Measurements from ENCODE around the gene TTLL13. TPM values are rescaled to one million over a fixed set of nuclear protein-coding genes. Genes with fewer than 3 reads are reported as not detected.
"Not testable (repeated sequence)": the region's sequence is repeated elsewhere in the genome, so short reads cannot be mapped to it uniquely, and the experiment has no call there.

The TTLL13 gene
- polyA plus RNA-seq, 6 donors from 2014 or later: 0.11 to 1.4 (median 0.34) TPM; not detected in 2

DNA sequence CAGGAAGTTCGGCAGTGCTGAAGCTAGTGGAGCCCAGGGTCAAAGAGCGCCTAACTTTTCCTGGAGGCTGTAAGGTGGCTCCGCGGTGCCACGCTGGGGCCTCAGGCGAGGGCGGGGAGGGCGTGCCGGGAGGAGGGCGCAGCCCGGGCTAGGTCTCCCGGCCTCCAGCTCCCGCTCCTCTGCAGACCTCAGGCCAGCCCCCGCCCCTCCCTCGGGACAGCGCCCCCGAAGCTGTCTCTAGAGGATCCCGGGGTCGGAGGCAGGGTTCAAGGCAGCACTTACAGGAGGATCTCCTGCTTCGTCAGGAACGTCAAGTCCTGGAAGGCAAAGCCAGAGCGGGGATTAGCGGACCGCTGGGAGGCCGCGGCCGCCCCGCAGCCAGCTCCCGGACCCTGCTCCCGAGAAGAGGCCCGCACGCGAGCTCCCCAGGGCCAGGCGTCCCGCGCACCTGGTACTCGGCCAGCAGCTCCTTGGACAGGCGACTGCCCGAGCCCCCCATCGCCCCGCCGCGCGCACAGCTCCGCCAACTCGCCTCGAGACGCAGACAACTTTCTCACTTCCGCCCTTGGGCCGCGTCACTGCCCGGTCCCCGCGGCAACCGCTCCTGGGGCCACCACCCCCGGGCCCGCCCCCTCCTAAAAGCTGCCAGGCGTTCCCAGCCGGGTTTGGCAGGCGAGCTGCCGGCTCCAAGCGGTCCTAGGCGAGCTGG, 15.8 kb upstream of the TTLL13 start, which contains the start of gene CIB1:
TSS of gene CIB1 (minus strand) at position 555 of the 709 bp plus-strand sequence. CDS start at position 499, 56 bp downstream.
- DNase-seq (peak; percentile 98), ATAC-seq (ENCODE audit: low read depth in 2 of 2) (peak; percentile 73 to 75)
- Mint-ChIP-seq H3K27ac (peak within 1 kb of the TSS; percentile 97 to 100 (median 99)), H3K9me3 (no peaks in the 10 kb centered on the region), H3K27me3 (no peaks in the 10 kb centered on the region), H3K4me3 (peak within 1 kb of the TSS; percentile 85 to 97 (median 93)), H3K36me3 (peaks cover 11 to 26% of the 10 kb centered on the region in 2 donors), H3K4me1 (peaks cover 48 to 70% (median 56%) of the 10 kb centered on the region in 3 donors)

DNA sequence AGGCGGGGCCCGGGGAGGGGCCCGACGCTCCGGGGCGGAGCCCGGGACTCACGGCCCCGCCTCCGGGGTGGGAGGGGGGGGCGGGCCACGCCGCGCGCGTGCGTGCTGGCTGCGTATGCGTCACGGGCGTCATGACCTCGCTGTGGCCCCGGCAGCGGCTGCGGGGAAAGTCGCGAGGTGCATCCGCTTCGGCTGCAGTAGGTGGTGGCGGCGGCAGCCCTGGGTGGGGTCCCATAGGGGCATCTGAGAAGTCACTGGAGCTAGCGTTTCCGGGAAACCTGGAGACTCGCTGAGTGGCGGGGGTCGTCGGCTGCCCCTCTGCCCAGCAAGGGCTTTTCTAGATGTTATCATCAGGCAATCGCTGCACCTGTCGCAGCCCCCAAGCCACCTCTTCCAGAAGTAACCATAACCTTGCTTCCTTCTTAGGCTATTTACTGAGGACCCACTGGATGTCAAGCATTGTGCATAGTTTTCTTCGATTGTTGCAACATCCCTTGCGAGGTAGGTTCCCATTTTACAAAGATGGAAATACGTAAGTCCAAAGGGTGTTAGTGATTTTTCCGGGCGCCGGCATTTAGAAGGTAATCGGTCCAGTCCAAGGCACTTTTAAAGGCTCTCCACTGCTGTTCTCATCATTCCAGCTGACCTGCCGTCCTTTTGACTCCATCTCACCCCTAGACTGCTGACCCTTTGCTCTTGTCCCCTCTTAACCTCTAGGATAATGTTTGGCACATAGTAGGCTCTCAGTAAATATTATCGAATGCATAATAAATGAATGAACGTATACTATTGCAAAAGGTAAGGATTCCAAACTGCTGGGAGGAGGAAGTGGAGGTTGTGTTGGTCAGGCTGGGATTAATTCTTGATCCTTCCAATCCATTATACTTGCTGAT, 15.0 kb upstream of the TTLL13 start, which contains the start of gene GDPGP1:
TSS of gene GDPGP1 (plus strand) at position 114 of the 893 bp plus-strand sequence. CDS start 6,700 bp downstream, outside the sequence.
- Mint-ChIP-seq H3K36me3 (peaks cover 13 to 23% of the 10 kb centered on the region in 2 donors), H3K27ac (peak within 1 kb of the TSS; percentile 97 to 100 (median 99)), H3K4me1 (peaks cover 44 to 64% (median 48%) of the 10 kb centered on the region in 3 donors), H3K9me3 (no peaks in the 10 kb centered on the region), H3K27me3 (no peaks in the 10 kb centered on the region), H3K4me3 (peak within 1 kb of the TSS; percentile 85 to 97 (median 93))
- ATAC-seq (ENCODE audit: low read depth in 2 of 2): peak; percentile 64 to 67
- no peak for DNase-seq

DNA sequence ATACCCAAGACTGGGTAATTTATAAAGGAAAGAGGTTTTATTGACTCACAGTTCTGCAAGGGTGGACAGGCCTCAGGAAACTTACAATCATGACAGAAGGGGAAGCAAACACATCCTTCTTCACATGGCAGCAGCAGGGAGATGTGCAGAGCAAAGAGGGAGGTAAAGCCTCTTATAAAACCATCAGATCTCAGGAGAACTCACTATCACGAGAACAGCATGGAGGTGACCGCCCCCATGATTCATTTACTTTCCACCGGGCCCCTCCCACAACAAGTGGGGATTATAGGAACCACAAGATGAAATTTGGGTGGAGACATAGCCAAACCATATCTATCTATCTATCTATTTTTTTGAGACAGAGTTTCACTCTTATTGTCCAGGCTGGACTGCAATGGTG, 10.0 kb upstream of the TTLL13 start:
- H3K9me3 Mint-ChIP-seq: no peaks in the 10 kb centered on the region
- H3K36me3 Mint-ChIP-seq: peaks cover 7 to 12% of the 10 kb centered on the region in 2 donors
- H3K4me1 Mint-ChIP-seq: peaks cover 9 to 21% (median 12%) of the 10 kb centered on the region in 3 donors
- ATAC-seq (ENCODE audit: low read depth in 2 of 2) (no peak), DNase-seq (no peak)
- H3K27me3 Mint-ChIP-seq: no peaks in the 10 kb centered on the region
- H3K27ac Mint-ChIP-seq: peak overlapping the region in 2 of 6 donors; percentile 57 to 75
- H3K4me3 Mint-ChIP-seq: peak overlapping the region in 1 of 8 donors; percentile 40

DNA sequence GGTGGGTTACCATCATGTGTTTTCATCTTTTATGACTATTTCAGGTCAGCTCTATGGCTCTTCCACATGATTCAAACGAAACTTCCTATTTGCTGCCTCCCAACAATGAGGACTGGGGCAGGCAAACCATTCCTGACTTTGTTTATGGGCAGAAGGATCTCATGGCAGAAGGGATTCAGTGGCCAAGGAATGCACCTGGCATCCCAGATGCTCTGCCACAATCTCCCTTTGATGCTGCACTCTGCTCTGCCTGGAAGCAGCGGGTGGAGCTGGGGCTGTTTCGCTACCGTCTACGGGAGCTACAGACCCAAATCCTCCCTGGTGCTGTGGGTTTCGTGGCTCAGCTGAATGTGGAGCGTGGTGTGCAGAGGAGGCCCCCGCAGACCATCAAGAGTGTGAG, 8.5 kb upstream of the TTLL13 start:
- ATAC-seq (ENCODE audit: low read depth in 2 of 2): no peak
- H3K27ac Mint-ChIP-seq: no peak overlapping the region
- peaks cover 0 to 12% (median 4%) of the 10 kb centered on the region in 3 donors for H3K4me1 Mint-ChIP-seq
- H3K4me3 Mint-ChIP-seq: no peak overlapping the region
- no peaks in the 10 kb centered on the region for H3K27me3 Mint-ChIP-seq
- H3K36me3 Mint-ChIP-seq: peaks cover 7 to 12% of the 10 kb centered on the region in 2 donors
- H3K9me3 Mint-ChIP-seq: no peaks in the 10 kb centered on the region
- no peak for DNase-seq

DNA sequence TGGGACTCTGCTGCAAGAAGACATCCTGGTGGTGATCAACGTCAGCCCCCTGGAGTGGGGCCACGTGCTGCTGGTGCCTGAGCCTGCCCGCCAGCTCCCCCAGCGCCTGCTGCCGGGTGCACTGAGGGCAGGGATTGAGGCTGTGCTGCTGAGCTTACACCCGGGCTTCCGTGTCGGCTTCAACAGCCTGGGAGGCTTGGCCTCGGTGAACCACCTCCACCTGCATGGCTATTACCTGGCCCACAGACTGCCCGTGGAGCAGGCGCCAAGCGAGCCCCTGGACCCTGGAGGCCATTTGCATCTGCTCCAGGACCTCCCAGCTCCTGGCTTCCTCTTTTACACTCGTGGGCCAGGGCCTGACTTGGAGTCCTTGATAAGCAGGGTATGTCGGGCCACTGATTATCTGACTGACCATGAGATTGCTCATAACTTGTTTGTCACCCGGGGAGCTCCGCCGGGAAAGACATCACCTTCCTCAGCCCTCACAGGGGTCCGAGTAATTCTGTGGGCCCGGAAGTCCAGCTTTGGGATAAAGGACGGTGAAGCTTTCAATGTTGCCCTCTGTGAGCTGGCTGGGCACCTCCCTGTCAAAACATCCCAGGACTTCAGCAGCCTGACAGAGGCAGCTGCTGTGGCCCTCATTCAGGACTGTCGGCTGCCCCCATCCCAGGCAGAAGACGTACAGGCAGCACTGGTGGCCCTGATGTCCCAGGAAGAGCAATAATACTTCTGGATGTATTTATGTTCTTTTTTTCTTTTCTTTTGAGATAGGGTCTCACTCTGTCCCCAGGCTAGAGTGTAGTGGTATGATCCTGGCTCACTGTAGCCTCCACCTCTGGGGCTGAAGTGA, 7.8 kb upstream of the TTLL13 start:
- ATAC-seq (ENCODE audit: low read depth in 2 of 2): no peak
- Mint-ChIP-seq H3K9me3 (no peaks in the 10 kb centered on the region), H3K27ac (peak overlapping the region in 1 of 6 donors; percentile 36)

DNA sequence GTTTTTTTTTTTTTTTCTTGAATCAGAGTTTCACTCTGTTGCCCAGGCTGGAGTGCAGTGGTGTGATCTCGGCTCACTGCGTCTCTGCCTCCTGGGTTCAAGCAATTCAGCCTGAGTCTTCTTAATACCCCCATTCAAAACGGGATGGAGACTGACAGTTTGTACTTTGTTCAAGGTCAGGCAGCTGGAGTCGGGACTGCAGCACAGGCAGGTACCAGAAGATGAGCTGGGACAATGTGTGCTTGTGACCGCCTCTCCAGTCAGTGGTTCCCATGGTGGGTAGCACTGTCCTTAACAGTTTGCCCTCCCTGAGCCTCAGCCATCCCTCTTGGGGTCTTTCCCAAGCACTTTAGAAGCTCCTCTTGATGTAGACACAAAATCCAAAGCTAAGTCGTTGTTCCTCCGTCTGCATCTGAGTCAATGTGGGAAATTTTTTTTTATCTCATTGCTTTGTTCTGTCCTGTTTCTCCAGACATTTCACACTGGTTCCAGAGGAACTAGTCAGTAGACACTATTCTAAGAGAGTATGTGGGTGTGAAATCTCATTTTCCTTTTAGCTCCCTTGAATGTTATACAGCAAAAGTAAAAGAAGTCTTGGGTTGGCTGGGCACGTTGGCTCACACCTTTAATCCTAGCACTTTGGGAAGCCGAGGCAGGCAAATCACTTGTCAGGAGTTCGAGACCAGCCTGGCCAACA, 5.3 kb upstream of the TTLL13 start:
- DNase-seq (no peak), ATAC-seq (ENCODE audit: low read depth in 2 of 2) (no peak)
- Mint-ChIP-seq H3K36me3 (peaks cover 0 to 4% of the 10 kb centered on the region in 2 donors), H3K4me1 (peaks cover 4 to 10% (median 5%) of the 10 kb centered on the region in 3 donors), H3K27ac (peak overlapping the region in 2 of 6 donors; percentile 24 to 52), H3K4me3 (no peak overlapping the region), H3K27me3 (no peaks in the 10 kb centered on the region), H3K9me3 (no peaks in the 10 kb centered on the region)

More for the DNA sequence above, 7.8 kb upstream of the TTLL13 start:
- peaks cover 0 to 6% (median 4%) of the 10 kb centered on the region in 3 donors for H3K4me1 Mint-ChIP-seq
- no peak for DNase-seq
- peaks cover 7 to 12% of the 10 kb centered on the region in 2 donors for H3K36me3 Mint-ChIP-seq
- no peak overlapping the region for H3K4me3 Mint-ChIP-seq
- H3K27me3 Mint-ChIP-seq: no peaks in the 10 kb centered on the region

DNA sequence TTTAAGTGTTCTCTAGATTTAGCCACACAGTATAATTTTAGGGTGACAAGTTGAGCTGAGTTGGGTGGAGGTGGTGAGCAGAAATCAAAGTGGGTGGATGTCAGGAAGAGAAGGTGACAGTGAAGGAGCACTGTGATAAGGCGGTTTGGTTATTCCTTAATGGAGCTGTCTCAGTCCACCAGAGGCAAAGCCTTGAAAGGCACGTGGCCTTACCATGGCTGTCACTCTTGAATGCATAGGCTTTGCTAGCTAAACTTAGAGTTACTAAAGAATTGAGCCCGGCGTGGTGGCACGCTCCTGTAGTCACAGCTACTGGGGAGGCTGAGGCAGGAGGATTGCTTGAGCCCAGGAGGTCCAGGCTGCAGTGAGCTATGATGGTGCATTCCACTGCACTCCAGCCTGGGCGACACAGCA, 560 bp upstream of the TTLL13 start:
- no peak for DNase-seq
- Mint-ChIP-seq H3K9me3 (no peaks in the 10 kb centered on the region), H3K4me3 (peak overlapping the region; percentile 55 to 89 (median 81)), H3K27me3 (no peaks in the 10 kb centered on the region), H3K4me1 (peaks cover 11 to 17% (median 14%) of the 10 kb centered on the region in 3 donors), H3K36me3 (no peaks in the 10 kb centered on the region), H3K27ac (peak overlapping the region in 3 of 6 donors; percentile 56 to 78 (median 70))
- no peak for ATAC-seq (ENCODE audit: low read depth in 2 of 2)

DNA sequence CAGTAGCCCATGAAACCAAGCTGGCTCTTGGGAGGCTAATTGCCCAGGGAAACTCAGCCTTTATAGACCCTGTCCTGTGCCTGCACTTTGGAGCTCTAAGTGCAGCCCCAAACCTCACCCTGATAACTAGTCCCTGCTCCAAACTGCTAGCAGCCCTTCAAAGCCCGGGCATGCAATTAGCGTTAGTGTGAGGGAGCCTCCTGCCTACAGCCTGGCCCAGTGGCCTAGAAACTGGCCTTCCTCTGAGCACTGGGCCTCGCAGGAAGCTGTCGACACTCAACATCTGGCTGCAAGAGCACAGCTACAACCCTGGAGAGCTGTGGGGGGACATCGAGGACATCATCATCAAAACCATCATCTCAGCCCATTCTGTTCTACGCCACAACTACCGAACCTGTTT, 8.4 kb downstream of the TTLL13 start:
- no peak for ATAC-seq (ENCODE audit: low read depth in 2 of 2)
- Mint-ChIP-seq H3K27me3 (peaks cover 0 to 9% (median 8%) of the 10 kb centered on the region in 3 donors), H3K4me1 (peaks cover 0 to 7% (median 0%) of the 10 kb centered on the region in 3 donors), H3K9me3 (peaks cover 0 to 1% (median 0%) of the 10 kb centered on the region in 7 donors), H3K4me3 (no peak overlapping the region), H3K36me3 (no peaks in the 10 kb centered on the region), H3K27ac (no peak overlapping the region)
- no peak for DNase-seq

DNA sequence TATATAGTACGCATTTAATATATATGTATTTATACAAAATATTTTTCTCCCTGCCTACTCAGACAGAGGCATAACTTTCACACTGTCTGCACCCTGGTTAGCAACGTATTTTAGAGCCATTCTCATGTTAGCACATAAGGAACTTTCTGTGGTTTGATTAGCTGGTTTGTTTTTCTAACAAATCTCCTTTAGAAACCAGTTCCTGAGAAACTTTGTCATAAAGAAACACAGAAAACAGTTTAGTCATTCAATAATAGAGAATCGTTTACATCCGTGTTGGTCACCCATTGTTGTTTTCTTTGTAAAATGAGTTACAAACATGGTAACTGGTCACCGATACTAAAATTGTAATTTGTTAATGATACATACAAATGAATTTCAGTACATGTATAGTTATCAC, 10.2 kb downstream of the TTLL13 start:
- H3K27ac Mint-ChIP-seq: no peak overlapping the region
- H3K27me3 Mint-ChIP-seq: peaks cover 0 to 9% (median 8%) of the 10 kb centered on the region in 3 donors
- peaks cover 0 to 2% (median 0%) of the 10 kb centered on the region in 7 donors for H3K9me3 Mint-ChIP-seq
- no peak for DNase-seq
- no peak overlapping the region for H3K4me3 Mint-ChIP-seq
- H3K4me1 Mint-ChIP-seq: peaks cover 10 to 15% (median 11%) of the 10 kb centered on the region in 3 donors
- no peaks in the 10 kb centered on the region for H3K36me3 Mint-ChIP-seq
- ATAC-seq (ENCODE audit: low read depth in 2 of 2): no peak

DNA sequence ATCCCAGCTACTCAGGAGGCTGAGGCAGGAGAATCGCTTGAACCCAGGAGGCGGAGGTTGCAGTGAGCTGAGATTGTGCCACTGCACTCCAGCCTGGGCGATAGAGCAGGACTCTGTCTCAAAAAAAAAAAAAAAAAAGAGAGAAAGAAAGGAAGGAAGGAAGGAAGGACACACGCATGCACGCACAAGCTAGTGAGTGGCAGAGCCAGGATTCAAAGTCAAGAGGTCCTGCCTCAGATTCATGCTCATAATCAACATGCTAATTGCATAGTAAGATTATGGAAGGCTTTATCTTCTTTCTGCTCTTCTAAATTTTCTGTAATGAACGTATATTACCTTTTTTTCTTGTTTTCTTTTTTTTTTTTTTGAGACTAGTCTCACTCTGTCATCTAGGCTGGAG, 11.4 kb downstream of the TTLL13 start:
- peaks cover 18 to 24% (median 20%) of the 10 kb centered on the region in 3 donors for H3K4me1 Mint-ChIP-seq
- not testable (repeated sequence) for ATAC-seq (ENCODE audit: low read depth in 2 of 2); H3K27me3 Mint-ChIP-seq; H3K36me3 Mint-ChIP-seq; H3K4me3 Mint-ChIP-seq; H3K9me3 Mint-ChIP-seq; DNase-seq; H3K27ac Mint-ChIP-seq

DNA sequence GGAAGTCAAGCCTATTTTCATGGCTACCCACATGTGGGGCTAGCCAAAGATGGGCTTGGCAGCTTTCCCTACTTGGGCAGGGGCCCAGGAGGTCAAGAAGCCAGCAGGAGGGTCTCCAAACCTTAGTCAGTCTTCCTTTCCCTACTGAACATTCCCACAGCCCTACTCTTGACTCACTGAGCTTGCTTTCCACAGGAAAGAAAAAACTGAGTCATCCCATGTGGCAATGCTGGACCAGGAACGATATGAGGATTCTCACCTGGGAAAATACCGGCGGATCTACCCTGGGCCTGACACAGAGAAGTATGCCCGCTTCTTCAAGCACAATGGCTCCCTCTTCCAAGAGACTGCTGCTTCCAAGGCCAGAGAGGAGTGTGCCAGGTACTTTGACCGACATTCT, 12.5 kb downstream of the TTLL13 start:
- H3K4me3 Mint-ChIP-seq: peak overlapping the region in 1 of 8 donors; percentile 47

DNA sequence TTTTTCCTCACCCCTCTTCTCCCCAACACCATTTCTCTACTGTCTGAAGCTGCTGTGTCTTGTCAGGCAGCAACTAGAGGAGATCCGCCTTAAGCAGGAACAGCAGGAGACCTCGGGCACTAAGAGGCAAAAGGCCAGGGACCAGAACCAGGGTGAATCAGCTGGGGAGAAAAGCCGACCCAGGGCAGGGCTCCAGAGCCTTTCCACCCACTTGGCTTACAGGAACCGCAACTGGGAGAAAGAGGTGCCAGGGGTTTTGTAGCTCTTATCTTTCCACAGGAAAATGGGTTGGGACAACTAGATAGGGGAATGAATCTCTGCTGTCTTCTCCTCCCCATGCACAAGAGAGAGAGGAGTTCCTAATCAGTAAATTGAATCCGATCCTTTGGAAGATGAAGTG, 13.1 kb downstream of the TTLL13 start:
- Mint-ChIP-seq H3K9me3 (peaks cover 0 to 2% (median 0%) of the 10 kb centered on the region in 7 donors), H3K27me3 (peaks cover 0 to 5% (median 0%) of the 10 kb centered on the region in 3 donors), H3K4me1 (peaks cover 33 to 36% (median 33%) of the 10 kb centered on the region in 3 donors), H3K4me3 (peak overlapping the region in 1 of 8 donors; percentile 47), H3K36me3 (no peaks in the 10 kb centered on the region), H3K27ac (peak overlapping the region in 1 of 6 donors; percentile 78)
- DNase-seq (no peak), ATAC-seq (ENCODE audit: low read depth in 2 of 2) (no peak)

More for the DNA sequence above, 12.5 kb downstream of the TTLL13 start:
- DNase-seq (no peak), ATAC-seq (ENCODE audit: low read depth in 2 of 2) (no peak)
- Mint-ChIP-seq H3K9me3 (peaks cover 0 to 2% (median 0%) of the 10 kb centered on the region in 7 donors), H3K27ac (no peak overlapping the region), H3K27me3 (peaks cover 0 to 8% (median under 1%) of the 10 kb centered on the region in 3 donors), H3K36me3 (no peaks in the 10 kb centered on the region), H3K4me1 (peaks cover 27 to 30% (median 29%) of the 10 kb centered on the region in 3 donors)
